Keratinocyte (primary cell): ENCODE results near the gene PAOX. TPM values are rescaled to one million over a fixed set of nuclear protein-coding genes. Genes with fewer than 3 reads are reported as not detected.

Source experiments
- DNase-seq: peaks from one replicate; pipeline ENCODE4 v3.0.0-alpha.2; 2011; ENCODE audit warnings: low read depth, missing footprints, low spot score
- FAIRE-seq: peaks from 2 replicates; lab custom pipeline; 2011; peaks lifted over from hg19 to GRCh38; lab: Jason Lieb, UNC
- H2AFZ ChIP-seq: 2 replicates; pipeline ENCODE4 v1.6.0; 2012; ENCODE audit warnings: low read length, control low read depth, inconsistent platforms; ENCODE audit not compliant: control insufficient read depth
- H3K27ac ChIP-seq: 2 replicates; pipeline ENCODE4 v1.5.1; 2011; ENCODE audit warnings: low read length; ENCODE audit not compliant: control insufficient read depth, insufficient read depth
- H3K27me3 ChIP-seq: 3 replicates; pipeline ENCODE4 v1.6.0; 2011; ENCODE audit warnings: low read length; ENCODE audit not compliant: control insufficient read depth, insufficient read depth; ENCODE audit errors: extremely low read depth
- H3K36me3 ChIP-seq, 2 experiments: 2 replicates in 1 of 2; 3 replicates in 1 of 2; pipeline ENCODE4 v1.5.1; 2011; ENCODE audit warnings: low read length in 2 of 2, mild to moderate bottlenecking in 1 of 2; ENCODE audit not compliant: control insufficient read depth in 2 of 2, insufficient read depth in 2 of 2; ENCODE audit errors: extremely low read depth in 1 of 2
- H3K4me1 ChIP-seq: 3 replicates; pipeline ENCODE4 v1.5.1; 2011; ENCODE audit warnings: low read length; ENCODE audit not compliant: control insufficient read depth, insufficient read depth; ENCODE audit errors: extremely low read depth
- H3K4me2 ChIP-seq: 3 replicates; pipeline ENCODE4 v1.6.0; 2011; ENCODE audit warnings: low read depth, low read length; ENCODE audit not compliant: control insufficient read depth, insufficient read depth; ENCODE audit errors: extremely low read depth
- H3K4me3 ChIP-seq, 3 experiments: fragments of 200-600 bp in 1 of 3; sonication (generic) in 1 of 3; 2 replicates in 2 of 3; 3 replicates in 1 of 3; pipeline ENCODE4 v1.5.1; 2011 to 2016; ENCODE audit warnings: low read length in 3 of 3, mild to moderate bottlenecking in 3 of 3, control low read depth in 2 of 3, inconsistent platforms in 1 of 3, low read depth in 1 of 3, mixed read lengths in 1 of 3, mixed run types in 1 of 3, moderate library complexity in 1 of 3; ENCODE audit not compliant: control insufficient read depth in 2 of 3, insufficient read depth in 2 of 3; ENCODE audit errors: extremely low read depth in 1 of 3
- H3K79me2 ChIP-seq: 2 replicates; pipeline ENCODE4 v1.6.0; 2012; ENCODE audit warnings: low read length; ENCODE audit not compliant: control insufficient read depth, insufficient read depth
- H3K9ac ChIP-seq: 3 replicates; pipeline ENCODE4 v1.6.0; 2011; ENCODE audit warnings: low read length; ENCODE audit not compliant: control insufficient read depth, insufficient read depth; ENCODE audit errors: extremely low read depth
- H3K9me1 ChIP-seq: 3 replicates; pipeline ENCODE4 v1.6.0; 2011; ENCODE audit warnings: low read length; ENCODE audit not compliant: control insufficient read depth, insufficient read depth; ENCODE audit errors: extremely low read depth
- H3K9me3 ChIP-seq: 2 replicates; pipeline ENCODE4 v1.5.1; 2012; ENCODE audit warnings: low read depth, low read length; ENCODE audit not compliant: control insufficient read depth
- H4K20me1 ChIP-seq: 3 replicates; pipeline ENCODE4 v1.6.0; 2011; ENCODE audit warnings: low read length; ENCODE audit not compliant: control insufficient read depth, insufficient read depth; ENCODE audit errors: extremely low read depth
- EZH2 ChIP-seq: IDR thresholded peaks from one replicate; pipeline ENCODE4 v1.6.1; 2012; ENCODE audit warnings: inconsistent platforms, mild to moderate bottlenecking, low read length, moderate library complexity
- dilution Hi-C: fragments of 300-500 bp; cut with MboI; formaldehyde crosslinking; loops from one replicate; pipeline ENCODE4 v1.7.0; 2020; ENCODE audit warnings: low sequenced_read_pairs; ENCODE audit not compliant: extremely low pct_ligation_motif_present
- polyA plus RNA-seq, 5 experiments: library from polyadenylated mRNA; depleted of rRNA in 3 of 5; stranded (reverse) in 3 of 5; stranded (forward) in 1 of 5; unstranded in 1 of 5; fragments of >200 nt; gene quantifications; 1 replicate in 1 of 5; 2 replicates in 3 of 5; 3 replicates in 1 of 5; pipeline versions ENCODE4 v1.2.1 to v1.2.3, GENCODE V29; 2011 to 2012; ENCODE audit warnings: missing spikeins in 2 of 5, low read depth in 1 of 5, low replicate concordance in 1 of 5
- TF ChIP-seq, protein P1 (sequence below), 3 experiments: IDR thresholded peaks in 1 of 3; conservative IDR thresholded peaks in 1 of 3; optimal IDR thresholded peaks in 1 of 3; 2 replicates in 2 of 3; 3 replicates in 1 of 3; pipeline versions ENCODE3 to v1.5.1; 2011; ENCODE audit warnings: low read length in 3 of 3, mild to moderate bottlenecking in 3 of 3, moderate library complexity in 2 of 3, control low read depth in 1 of 3, inconsistent platforms in 1 of 3; ENCODE audit not compliant: insufficient read depth in 2 of 3; ENCODE audit errors: extremely low read depth in 1 of 3

The PAOX gene
- polyA plus RNA-seq, 1 donor (not counting 4 experiments of a cell fraction or from before 2014, with no cell fraction given), result 2.6 TPM

DNA sequence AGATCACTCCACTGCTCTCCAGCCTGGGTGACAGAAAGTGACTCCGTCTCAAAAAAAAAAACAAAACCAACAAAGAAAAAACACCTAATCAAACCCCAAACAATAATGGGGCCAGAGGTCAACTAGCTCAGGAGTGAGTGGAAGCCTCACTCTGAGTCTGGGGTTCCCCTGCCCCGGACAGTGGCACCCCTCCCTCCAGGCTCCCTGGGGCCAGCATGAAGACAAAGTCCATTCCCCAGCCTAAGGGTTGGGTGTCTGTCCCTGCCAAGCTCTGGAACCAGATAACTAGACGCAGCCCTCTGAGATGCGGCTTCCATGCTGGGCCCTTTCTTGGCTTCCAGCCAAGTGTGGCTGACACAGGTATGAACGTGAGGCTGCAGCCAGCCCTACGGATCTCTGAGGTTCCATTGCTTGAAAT is 19.5 kb upstream of the PAOX start:
- Histone ChIP-seq H3K4me1 (no peaks in the 10 kb centered on the region), H3K36me3 (peaks cover 0 to 8% of the 10 kb centered on the region in 2 experiments), H3K9me3 (no peaks in the 10 kb centered on the region), H4K20me1 (no peaks in the 10 kb centered on the region), H3K4me2 (no peak overlapping the region), H3K27ac (no peak overlapping the region), H3K27me3 (peaks cover 7% of the 10 kb centered on the region), H3K4me3 (no peak overlapping the region), H2AFZ (no peak overlapping the region), H3K9me1 (no peaks in the 10 kb centered on the region), H3K9ac (no peak overlapping the region), H3K79me2 (no peaks in the 10 kb centered on the region)
- DNase-seq (no peak), FAIRE-seq (no peak)
- dilution Hi-C loops, result no loop called here
- TF ChIP-seq EZH2, result no peak
- TF ChIP-seq, protein P1, sequence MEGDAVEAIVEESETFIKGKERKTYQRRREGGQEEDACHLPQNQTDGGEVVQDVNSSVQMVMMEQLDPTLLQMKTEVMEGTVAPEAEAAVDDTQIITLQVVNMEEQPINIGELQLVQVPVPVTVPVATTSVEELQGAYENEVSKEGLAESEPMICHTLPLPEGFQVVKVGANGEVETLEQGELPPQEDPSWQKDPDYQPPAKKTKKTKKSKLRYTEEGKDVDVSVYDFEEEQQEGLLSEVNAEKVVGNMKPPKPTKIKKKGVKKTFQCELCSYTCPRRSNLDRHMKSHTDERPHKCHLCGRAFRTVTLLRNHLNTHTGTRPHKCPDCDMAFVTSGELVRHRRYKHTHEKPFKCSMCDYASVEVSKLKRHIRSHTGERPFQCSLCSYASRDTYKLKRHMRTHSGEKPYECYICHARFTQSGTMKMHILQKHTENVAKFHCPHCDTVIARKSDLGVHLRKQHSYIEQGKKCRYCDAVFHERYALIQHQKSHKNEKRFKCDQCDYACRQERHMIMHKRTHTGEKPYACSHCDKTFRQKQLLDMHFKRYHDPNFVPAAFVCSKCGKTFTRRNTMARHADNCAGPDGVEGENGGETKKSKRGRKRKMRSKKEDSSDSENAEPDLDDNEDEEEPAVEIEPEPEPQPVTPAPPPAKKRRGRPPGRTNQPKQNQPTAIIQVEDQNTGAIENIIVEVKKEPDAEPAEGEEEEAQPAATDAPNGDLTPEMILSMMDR (optimal IDR thresholded peaks at IDR 0.05 in 1 of 3, IDR thresholded peaks at IDR 0.05 in 1 of 3, conservative IDR thresholded peaks at IDR 0.05 in 1 of 3; ENCODE audit: extremely low read depth in 1 of 3, insufficient read depth in 2 of 3, low read length in 3 of 3), result no peak

- FAIRE-seq (peak; percentile 46), DNase-seq (no peak)
- H3K9me3 ChIP-seq, result no peaks in the 10 kb centered on the region
- TF ChIP-seq EZH2, result no peak
- TF ChIP-seq, protein P1 (optimal IDR thresholded peaks at IDR 0.05 in 1 of 3, IDR thresholded peaks at IDR 0.05 in 1 of 3, conservative IDR thresholded peaks at IDR 0.05 in 1 of 3; ENCODE audit: extremely low read depth in 1 of 3, insufficient read depth in 2 of 3, low read length in 3 of 3), result no peak
- H3K27me3 ChIP-seq, result peaks cover 7% of the 10 kb centered on the region
- H3K27ac ChIP-seq, result no peak overlapping the region
- no peak overlapping the region for H3K9ac ChIP-seq
- no peaks in the 10 kb centered on the region for H4K20me1 ChIP-seq
- H2AFZ ChIP-seq, result no peak overlapping the region
- H3K4me2 ChIP-seq, result no peak overlapping the region
- no peaks in the 10 kb centered on the region for H3K9me1 ChIP-seq
- peaks cover 2% of the 10 kb centered on the region for H3K4me1 ChIP-seq
- H3K79me2 ChIP-seq, result no peaks in the 10 kb centered on the region
- dilution Hi-C loops, result no loop called here
- H3K36me3 ChIP-seq, result peaks cover under 1 to 8% of the 10 kb centered on the region in 2 experiments
- no peak overlapping the region for H3K4me3 ChIP-seq
Measured at GRCh38 chr10:133359972-133360610, 19.0 kb upstream of the PAOX start.
